Activated T-helper 2 cell treated with anti-CD3 and anti-CD28 coated beads, Interferon-gamma antibody, Interleukin-2, Interleukin-4, amounts not matched to agents 10 μg/mL and 5 μg/mL and 100 μg/mL, durations not matched to agents 14 hours and 24 hours and 36 hours (primary cell): ENCODE measurements around the gene DBET. TPM values are rescaled to one million over a fixed set of nuclear protein-coding genes. Genes with fewer than 3 reads are reported as not detected.
"Not testable (repeated sequence)": the region's sequence is repeated elsewhere in the genome, so short reads cannot be mapped to it uniquely, and the experiment has no call there.

Experiments used
- DNase-seq: peaks from one replicate; pipeline ENCODE4 v3.0.0; 2021; ENCODE audit warnings: low spot score
- H3K27ac Mint-ChIP-seq: one replicate; pipeline ENCODE4 v1.8.0; 2021; ENCODE audit warnings: mixed read lengths
- H3K27me3 Mint-ChIP-seq: one replicate; pipeline ENCODE4 v1.8.0; 2021; ENCODE audit warnings: low read depth, mixed read lengths
- H3K36me3 Mint-ChIP-seq: one replicate; pipeline ENCODE4 v1.8.0; 2021; ENCODE audit warnings: low read depth, mixed read lengths
- H3K4me1 Mint-ChIP-seq: one replicate; pipeline ENCODE4 v1.8.0; 2021; ENCODE audit warnings: low read depth, mixed read lengths
- H3K4me3 Mint-ChIP-seq: one replicate; pipeline ENCODE4 v1.8.0; 2021; ENCODE audit warnings: low read depth, mild to moderate bottlenecking, moderate library complexity, mixed read lengths
- H3K9me3 Mint-ChIP-seq: one replicate; pipeline ENCODE4 v1.8.0; 2021; ENCODE audit warnings: mixed read lengths
- intact Hi-C: fragments of 100-400 bp; cut with micrococcal nuclease; formaldehyde crosslinking; loops from one replicate; pipeline ENCODE4 v1.15.1; 2023
- total RNA-seq: library from RNA; stranded (reverse); gene quantifications from 2 replicates; pipeline ENCODE4 v1.2.3, GENCODE V29; 2022

DBET gene
- not detected in 2 replicates for total RNA-seq

DNA sequence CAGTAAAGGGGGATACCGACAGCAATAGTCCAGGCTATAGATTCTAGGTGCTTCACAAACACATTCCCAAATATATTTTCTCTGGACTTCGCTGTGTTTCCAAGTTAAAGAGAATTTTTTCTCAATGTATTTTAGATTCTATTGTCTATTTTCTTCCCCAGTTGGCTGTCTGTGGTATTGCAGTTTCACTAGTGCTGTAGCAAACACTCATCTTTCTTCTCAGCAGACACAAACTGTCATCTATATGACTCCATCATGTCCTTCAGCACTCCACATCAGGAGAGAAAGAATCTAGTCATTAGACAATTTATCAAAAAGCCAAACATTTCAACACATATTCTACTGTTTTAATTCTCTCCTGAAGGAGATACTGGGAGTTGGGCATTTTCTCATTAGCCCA lies at the start of gene DBET:
Gene DBET (plus strand): TSS at position 161 of the 400 bp plus-strand sequence.
- H3K4me3 Mint-ChIP-seq, H3K36me3 Mint-ChIP-seq, intact Hi-C loops, H3K9me3 Mint-ChIP-seq, H3K27me3 Mint-ChIP-seq, H3K27ac Mint-ChIP-seq, DNase-seq, H3K4me1 Mint-ChIP-seq: not testable (repeated sequence)

DNA sequence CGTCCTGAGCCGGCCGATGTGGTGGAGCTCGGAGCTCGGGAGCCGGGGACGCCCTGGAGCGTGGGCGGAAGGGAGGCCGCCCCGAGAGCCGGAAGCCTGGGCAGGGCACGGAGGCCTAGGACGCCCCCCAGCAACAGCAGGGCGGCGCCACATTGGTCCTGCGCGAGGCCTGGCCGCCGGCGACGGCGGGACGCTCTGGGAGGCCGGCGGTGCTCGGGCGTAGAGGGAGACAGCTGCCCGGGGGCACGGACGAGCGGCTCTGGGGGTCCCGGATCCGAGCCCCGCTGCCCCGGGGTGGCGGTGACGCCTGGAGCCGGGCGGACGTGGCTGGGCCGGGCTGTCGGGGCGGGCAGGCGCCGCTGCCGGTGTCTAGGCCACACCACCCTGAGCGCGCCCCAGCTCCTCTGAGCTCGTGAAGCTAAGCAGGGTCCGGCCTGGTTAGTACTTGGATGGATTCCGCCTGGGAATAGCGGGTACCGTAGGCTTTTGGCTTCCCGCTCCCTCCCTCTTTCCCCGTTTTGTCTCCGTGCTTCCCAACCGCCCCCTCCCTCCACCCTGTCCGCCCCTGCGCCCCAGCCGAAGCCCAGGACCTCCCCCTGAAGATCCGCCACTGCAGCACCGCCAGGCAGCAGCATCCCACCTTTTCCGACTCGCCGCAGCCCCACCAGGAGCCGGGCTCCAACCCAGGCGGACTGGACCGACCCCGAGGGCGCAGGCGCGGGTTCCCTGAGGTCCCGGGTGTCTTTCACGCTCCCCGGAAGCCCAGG lies 49.3 kb upstream of the DBET start:
- H3K36me3 Mint-ChIP-seq: peaks cover 8% of the 10 kb centered on the region
- no peak overlapping the region for H3K27ac Mint-ChIP-seq
- DNase-seq: no peak
- peak overlapping the region; percentile 2 for H3K4me3 Mint-ChIP-seq
- H3K4me1 Mint-ChIP-seq: peaks cover 8% of the 10 kb centered on the region
- H3K27me3 Mint-ChIP-seq: peaks cover 58% of the 10 kb centered on the region
- intact Hi-C loops: no loop called here
- no peaks in the 10 kb centered on the region for H3K9me3 Mint-ChIP-seq

DNA sequence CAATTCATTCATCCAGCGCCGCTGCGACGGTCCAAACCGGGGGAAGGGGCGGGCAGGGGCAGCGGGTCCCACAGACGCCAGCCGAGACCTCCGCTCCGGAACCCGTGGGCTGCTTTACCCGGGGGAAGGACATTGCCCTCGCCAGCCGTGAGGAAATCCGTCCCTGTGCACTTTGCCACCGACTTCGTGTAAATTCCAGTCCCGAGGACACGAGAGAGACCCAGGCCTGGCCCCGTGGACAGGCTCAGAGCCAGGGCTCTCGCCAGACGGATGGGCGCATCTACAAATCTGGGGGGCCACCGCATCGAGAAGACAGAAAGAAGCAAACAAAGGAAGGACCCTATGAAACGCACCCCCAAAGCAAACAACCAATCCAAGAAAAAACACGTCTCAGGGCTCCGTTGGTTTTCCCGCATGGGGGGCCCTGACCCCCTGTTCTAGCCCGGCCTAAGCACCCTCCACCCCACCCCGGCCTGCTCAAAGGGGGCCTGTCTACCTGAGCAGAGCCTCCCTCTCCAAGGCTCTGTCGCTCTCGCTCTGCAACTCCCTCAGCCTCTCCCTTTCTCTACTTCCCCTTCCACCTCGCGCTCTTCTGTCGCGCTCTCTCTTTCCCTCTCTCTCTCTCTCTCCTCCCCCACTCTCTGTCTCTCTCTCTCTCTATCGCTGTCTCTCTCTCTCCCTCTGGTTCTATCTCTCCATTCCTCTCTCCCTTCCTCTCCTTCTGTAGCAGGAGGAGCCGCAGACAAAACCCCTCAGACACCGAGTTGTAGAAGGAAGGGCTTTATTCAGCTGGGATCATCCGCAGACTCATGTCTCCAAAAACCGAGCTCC lies 48.5 kb upstream of the DBET start:
- no peak overlapping the region for H3K27ac Mint-ChIP-seq
- intact Hi-C loops: no loop called here
- no peak for DNase-seq
- H3K4me1 Mint-ChIP-seq: peaks cover 12% of the 10 kb centered on the region
- no peak overlapping the region for H3K4me3 Mint-ChIP-seq
- H3K9me3 Mint-ChIP-seq: no peaks in the 10 kb centered on the region
- H3K36me3 Mint-ChIP-seq: peaks cover 10% of the 10 kb centered on the region
- peaks cover 66% of the 10 kb centered on the region for H3K27me3 Mint-ChIP-seq

DNA sequence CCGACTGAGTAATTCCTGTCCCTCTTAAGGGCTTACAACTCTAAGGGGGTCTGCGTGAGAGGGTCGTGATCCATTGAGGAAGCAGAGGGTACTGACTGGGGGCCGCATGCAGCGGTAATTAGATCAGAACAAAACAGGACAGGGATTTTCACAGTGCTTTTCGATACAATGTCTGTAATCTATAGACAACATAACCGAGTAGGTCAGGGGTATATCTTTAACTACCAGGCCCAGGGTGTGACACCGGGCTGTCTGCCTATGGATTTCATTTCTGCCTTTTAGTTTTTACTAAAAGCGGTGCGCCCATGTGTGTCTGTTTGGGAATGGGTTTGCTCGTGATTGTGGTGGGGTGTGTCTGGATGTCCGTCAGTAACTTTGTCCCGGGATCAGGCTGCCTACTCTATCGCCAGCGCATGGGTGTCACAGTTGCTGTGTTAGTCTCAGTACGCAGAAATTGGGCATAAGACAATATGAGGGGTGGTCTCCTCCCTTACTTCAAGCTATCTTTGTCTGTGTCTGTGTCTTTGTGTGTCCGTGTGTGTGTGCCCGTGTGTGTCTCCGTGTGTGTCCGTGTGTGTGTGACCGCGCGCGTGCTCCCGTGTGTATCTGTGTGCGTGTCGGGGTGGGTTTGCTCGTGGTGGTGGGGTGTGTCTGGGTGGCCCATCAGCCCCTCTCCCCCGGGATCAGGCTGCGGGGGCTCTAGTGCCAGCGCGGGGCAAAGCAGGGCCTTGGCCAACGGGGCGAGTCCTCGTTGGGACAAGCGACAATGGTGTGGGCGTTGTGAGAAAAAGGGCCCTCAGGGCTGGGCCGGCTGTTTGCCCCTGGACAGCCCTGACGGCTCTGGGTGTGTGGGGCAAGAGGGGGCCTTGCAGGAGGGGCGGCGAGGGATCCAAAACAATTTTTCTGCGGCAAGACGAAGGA lies 47.7 kb upstream of the DBET start:
- no peak overlapping the region for H3K4me3 Mint-ChIP-seq
- no peak for DNase-seq
- no peak overlapping the region for H3K27ac Mint-ChIP-seq
- peaks cover 12% of the 10 kb centered on the region for H3K4me1 Mint-ChIP-seq
- intact Hi-C loops: no loop called here
- H3K27me3 Mint-ChIP-seq: peaks cover 71% of the 10 kb centered on the region
- H3K36me3 Mint-ChIP-seq: peaks cover 11% of the 10 kb centered on the region
- no peaks in the 10 kb centered on the region for H3K9me3 Mint-ChIP-seq

DNA sequence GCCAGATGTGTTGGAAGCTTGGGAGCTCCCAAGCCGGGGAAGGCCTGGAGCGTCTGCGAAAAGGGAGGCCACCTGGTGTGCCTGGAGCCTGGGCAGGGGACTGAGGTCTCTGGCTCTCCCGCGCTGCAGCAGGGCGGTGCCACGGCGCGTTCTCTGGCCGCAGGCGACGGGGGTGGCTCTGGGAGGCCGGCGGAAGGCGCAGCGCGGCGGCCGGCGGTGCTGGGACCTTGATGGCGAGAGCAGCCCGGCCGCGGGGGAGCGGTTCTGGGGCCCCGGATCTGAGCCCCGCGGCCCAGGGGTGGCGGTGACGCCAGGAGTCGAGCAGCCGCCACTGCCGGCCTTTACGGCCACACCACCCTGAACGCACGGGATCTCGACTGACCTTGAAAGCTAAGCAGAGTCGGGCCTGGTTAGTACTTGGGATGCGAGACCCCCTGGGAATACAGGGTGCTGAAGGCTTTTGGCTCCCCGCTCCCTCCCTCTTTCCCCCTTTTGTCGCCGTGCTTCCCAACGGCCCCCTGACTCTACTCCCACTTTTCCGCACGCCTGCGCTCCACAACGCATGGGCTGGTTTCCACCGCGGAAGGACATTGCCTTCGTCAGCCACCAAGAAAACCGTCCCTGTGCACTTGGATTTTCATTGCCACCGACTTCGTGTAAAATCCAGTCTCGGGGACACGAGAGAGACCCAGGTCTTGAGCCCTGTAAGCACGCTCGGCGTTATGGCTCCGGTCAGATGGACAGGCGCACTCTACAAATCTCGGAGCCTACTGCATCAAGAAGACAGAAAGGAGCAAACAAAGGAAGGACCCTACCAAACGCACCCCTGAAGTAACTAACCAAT lies 46.7 kb upstream of the DBET start:
- Mint-ChIP-seq H3K36me3 (peaks cover 11% of the 10 kb centered on the region), H3K27me3 (peaks cover 68% of the 10 kb centered on the region), H3K4me1 (peaks cover 12% of the 10 kb centered on the region), H3K9me3 (no peaks in the 10 kb centered on the region), H3K27ac (no peak overlapping the region), H3K4me3 (no peak overlapping the region)
- no peak for DNase-seq
- intact Hi-C loops: no loop called here

DNA sequence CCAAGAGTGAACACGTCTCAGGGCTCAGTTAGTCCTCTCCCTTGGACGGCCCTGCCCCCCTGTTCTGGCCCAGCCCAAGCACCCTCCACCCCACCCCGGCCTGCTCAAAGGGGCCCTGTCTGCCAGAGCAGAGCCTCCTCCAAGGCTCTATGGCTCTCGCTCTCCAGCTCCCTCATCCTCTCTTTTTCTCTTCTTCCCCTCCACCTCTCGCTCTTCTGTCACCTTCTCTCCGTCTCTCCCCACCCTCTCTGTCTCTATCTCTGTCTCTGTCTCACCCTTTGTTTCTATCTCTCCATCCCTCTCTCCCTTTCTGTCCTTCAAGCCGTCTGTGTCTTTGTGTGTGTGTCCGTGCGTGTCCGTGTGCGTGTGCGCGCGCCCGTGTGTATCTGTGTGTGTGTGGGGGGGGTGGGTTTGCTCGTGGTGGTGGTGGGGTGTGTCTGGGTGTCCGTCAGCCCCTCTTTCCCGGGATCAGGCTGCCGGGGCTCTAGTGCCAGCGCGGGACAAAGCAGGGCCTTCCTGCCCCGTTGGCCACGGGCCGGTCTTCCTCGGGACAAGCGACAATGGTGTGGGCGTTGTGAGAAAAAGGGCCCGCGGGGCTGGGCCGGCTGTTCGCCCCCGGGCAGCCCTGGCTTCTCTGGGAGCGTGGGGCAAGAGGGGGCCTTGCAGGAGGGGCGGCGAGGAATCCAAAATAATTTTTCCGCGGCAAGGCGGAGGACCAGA lies 45.9 kb upstream of the DBET start:
- Mint-ChIP-seq H3K36me3 (peaks cover 11% of the 10 kb centered on the region), H3K4me1 (peaks cover 14% of the 10 kb centered on the region), H3K9me3 (no peaks in the 10 kb centered on the region), H3K27ac (no peak overlapping the region), H3K27me3 (peaks cover 63% of the 10 kb centered on the region), H3K4me3 (no peak overlapping the region)
- intact Hi-C loops: no loop called here
- no peak for DNase-seq

DNA sequence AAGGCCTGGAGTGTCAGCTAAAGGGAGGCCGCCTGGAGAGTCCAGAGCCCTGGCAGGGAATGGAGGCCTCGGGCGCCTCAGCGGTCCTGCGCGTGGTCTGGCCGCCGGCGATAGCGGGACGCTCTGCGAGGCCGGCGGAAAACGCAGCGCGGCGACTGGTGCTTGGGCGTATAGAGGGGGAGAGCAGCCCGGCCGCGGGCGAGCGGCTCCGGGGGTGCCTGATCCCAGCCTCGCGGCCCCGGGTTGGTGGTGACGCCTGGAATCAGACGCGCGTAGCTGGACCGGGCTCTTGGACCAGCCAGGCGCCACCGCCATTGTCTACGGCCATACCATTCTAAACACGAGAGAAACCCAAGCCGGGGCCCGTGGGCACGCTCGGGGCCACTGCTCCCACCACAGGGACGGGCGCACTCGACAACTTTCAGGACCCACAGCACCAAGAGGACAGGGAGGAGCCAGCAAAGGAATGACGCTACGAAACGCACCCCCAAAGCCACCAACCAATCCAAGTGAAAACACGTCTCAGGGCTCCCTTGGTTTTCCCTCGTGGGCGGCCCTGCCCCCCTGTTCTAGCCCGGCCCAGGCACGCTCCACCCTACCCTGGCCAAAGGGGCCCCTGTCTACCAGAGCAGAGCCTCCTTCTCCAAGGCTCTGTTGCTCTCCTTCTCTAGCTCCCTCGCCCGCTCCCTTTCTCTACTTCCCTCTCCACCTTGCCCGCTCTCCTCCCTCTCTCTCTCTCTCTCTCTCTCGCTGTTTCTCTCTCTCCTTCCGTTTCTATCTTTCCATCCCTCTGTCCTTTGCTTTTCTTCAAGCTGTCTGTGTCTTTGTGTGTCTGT lies 45.1 kb upstream of the DBET start:
- Mint-ChIP-seq H3K27me3 (peaks cover 56% of the 10 kb centered on the region), H3K4me3 (peak overlapping the region; percentile 9), H3K27ac (peak overlapping the region; percentile 70), H3K4me1 (peaks cover 14% of the 10 kb centered on the region), H3K36me3 (peaks cover 11% of the 10 kb centered on the region), H3K9me3 (no peaks in the 10 kb centered on the region)
- DNase-seq: no peak
- intact Hi-C loops: no loop called here

DNA sequence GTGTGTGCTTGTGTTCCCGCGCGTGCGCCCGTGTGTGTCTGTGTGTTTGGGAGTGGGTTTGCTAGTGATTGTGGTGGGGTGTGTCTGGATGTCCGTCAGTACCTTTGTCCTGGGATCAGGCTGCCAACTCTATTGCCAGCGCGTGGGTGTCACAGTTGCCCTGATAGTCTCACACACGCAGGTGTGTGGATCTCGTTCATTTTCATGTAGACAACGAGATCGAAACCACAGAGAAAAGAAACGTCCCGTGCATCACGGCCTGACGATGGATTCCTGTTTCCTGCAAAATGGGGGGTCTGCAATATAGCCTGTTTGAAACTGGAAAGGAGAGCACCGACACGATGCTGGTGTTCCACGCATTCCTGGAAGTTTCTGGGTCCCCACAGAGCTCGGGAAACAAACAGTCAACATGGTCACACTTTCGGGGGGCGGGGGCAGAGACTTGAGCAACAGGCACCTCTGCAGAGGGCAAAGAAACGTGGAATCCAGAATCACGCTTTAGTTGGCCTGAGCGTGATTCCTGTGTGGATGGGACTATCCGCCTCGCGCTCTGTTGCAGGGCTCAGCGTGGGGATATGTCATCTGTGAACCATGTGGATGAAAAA lies 44.3 kb upstream of the DBET start:
- intact Hi-C loops, DNase-seq, H3K9me3 Mint-ChIP-seq: not testable (repeated sequence)
- Mint-ChIP-seq H3K4me3 (peak overlapping the region; percentile 9), H3K27me3 (peaks cover 53% of the 10 kb centered on the region), H3K27ac (peak overlapping the region; percentile 70), H3K4me1 (peaks cover 11% of the 10 kb centered on the region), H3K36me3 (peaks cover 11% of the 10 kb centered on the region)

DNA sequence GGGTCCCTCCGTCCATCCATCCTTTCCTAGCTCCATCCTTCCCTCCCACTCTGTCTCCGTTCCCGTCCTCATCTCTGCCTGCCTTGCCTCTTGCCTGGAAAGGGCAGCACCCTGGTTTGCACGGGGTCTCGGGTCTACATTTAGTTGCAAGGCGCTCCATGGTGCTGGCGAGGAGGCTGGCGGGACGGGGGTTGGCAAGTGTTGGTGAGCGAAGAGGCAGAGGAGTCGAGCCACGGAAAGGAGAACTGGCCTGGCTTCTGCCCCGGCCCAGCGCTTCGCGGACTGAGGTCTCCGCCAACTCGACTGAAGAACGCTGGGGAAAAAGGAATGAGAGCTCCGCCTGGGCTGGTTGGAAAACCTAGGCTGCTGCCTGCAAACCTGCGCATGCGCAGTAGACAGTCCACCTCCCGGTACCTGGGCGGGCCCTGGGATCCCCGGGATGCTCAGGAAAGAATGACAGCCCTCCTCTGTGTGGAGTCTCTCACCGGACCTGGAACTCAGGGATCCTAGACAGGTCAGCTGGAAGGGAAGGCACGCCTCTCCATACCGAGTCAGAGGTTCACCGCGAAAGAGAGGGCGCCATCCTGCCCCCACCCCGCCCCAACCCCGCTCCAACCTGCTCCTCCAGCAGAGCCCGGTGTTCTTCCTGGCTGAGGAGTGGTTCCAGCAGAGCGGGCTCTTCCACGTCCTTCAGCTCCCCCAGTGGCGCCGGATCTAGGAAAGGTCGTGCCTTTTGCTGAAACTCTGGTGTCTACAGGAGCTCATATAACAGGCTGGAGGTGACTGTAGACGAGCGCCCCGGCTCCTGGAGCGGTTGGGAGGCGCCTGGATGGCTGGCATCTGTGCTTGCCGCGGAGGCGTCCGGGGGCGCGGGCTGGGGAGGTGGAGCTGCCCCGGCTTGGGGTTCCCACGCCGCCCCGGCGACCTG lies 43.2 kb upstream of the DBET start:
- peaks cover 47% of the 10 kb centered on the region for H3K27me3 Mint-ChIP-seq
- H3K27ac Mint-ChIP-seq: no peak overlapping the region
- no peak for DNase-seq
- intact Hi-C loops: no loop called here
- H3K9me3 Mint-ChIP-seq: no peaks in the 10 kb centered on the region
- peaks cover 11% of the 10 kb centered on the region for H3K4me1 Mint-ChIP-seq
- H3K36me3 Mint-ChIP-seq: peaks cover 11% of the 10 kb centered on the region
- peak overlapping the region; percentile 52 for H3K4me3 Mint-ChIP-seq

DNA sequence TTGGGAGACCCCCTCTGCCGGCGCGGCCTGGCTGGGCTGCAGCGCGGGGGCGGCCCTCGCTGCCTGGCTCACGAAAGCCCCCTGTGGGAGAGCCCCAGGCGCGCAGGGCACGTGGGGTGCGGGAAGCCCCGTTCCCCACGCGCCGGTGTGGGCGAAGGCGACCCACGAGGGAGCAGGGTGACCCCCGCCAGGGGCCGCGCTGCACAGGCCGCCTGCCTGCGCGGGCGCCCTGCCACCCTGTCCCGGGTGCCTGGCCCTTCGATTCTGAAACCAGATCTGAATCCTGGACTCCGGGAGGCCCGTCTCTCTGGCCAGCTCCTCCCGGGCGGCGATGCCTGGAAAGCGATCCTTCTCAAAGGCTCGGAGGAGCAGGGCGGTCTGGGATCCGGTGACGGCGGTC lies 42.3 kb upstream of the DBET start:
- H3K27ac Mint-ChIP-seq, H3K4me3 Mint-ChIP-seq, H3K9me3 Mint-ChIP-seq, DNase-seq, H3K36me3 Mint-ChIP-seq, intact Hi-C loops: not testable (repeated sequence)
- H3K4me1 Mint-ChIP-seq: peaks cover 11% of the 10 kb centered on the region
- peaks cover 38% of the 10 kb centered on the region for H3K27me3 Mint-ChIP-seq
